Anterior cingulate cortex (tissue), 58 donors: ENCODE measurements around the gene G2E3.
"Not testable (repeated sequence)": the region's sequence is repeated elsewhere in the genome, so short reads cannot be mapped to it uniquely, and the experiment has no call there.

Source experiments
- DNase-seq, 58 donors: peaks; one replicate each; lab custom pipeline; 2025; lab: John Stamatoyannopoulos, UW

G2E3 gene

DNA sequence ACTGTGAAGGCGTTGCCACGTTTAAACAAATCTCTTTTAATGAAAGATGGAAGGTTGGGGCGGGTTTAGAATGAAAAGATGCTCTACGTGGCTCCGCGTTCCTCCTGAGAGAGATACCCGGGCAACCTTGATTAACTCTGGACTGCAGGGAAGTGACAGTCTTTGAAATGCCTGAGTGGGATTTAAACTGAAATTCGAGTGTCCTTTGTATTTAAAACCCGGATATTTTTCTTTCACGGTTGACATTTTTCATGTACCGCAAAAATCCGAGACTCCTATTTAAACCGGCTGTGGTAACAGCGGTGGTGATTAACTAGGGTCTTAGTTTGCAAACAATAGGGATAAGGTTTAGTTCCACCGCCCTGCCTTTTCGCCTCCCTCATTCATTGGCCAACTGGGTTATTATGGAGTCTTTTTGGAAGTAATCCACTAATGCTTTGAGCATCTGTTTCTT lies 707 bp downstream of the G2E3 start:
- peak in 3 of 58 donors; percentile 7 to 21 (median 9) for DNase-seq

GRCh38 chr14:30560581-30560980 lies 1.6 kb downstream of the G2E3 start:
- no peak for DNase-seq

DNA sequence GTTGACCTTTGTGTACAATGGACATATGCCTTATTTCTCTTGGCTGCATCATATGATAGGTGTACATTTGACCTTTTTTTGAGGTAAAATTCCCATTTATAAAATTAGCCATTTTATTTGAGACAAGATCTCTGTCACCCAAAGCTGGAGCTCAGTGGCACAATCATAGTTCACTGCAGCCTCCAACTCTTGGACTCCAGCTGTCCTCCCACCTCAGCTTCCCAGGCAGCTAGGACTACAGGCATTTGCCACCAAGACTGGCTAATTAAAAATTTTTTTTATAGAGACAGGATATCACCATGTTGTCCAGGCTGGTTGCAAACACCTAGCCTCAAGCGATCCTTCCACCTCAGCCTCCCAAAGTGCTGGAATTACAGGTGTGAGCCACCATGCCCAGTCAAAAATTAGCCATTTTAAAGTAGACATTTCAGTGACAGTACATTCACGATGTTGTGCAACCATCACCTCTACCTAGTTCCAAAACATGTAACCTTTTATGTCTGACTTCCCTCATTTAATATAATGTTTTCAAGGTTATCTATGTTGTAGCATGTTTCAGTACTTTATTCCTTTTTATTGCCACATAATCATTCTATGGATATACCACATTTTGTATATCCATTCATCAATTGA lies 5.4 kb downstream of the G2E3 start:
- DNase-seq, result no peak

- no peak for DNase-seq
Measured at GRCh38 chr14:30564868-30565248, 5.9 kb downstream of the G2E3 start.

GRCh38 chr14:30569216-30569902 lies 10.4 kb downstream of the G2E3 start:
- DNase-seq, result no peak

DNA sequence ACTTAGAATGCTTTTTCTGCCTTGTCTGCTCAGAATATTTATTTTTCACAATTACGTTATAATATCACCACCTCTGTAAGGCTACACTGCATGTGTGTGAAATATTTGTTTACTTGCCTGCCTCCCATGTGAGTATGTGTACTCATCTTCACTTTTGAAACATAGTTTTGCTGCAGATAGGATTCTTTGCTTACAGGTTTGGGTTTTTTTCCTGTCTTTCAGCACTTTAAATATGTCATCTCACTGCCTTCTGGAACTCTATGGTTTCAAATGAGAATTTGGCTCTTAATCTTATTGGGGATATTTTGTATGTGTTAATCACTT lies 10.9 kb downstream of the G2E3 start:
- no peak for DNase-seq

DNA sequence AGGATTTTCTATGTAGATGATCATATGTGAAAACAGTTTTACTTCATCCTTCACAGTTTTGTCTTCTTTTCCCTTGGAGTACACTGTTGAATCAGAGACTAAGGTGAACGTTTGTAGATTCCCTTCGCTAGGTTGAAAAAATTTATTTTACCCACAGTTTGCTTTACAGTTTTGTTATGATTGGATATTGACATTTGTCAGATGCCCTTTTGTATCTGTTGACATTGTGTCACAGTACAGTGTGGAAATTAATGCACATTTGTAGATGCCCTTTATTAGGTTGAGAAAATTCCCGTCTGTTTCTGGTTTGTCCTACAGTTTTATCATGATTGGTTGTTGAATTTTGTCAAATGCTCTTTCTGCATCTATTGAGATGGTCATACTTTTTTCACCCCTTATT lies 13.3 kb downstream of the G2E3 start:
- DNase-seq, result no peak

DNA sequence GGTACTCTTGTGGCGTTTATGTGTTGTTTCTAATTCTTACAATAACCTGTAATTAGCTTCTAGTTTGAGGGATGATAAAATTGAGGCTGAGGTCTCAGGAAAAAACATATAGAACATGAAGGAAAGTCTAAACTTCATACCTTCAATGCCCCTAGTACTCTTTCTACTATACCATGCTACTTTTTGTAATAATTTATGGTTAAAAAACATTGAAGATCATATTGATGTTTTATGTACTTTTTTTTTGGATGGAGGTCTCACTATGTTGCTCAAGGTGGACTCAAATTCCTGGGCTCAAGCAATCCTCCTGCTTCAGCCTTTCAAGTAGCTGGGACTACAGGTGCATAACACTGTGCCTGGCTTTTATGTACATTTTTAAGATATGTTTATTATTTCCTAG lies 13.8 kb downstream of the G2E3 start:
- no peak for DNase-seq

- no peak for DNase-seq
Measured at GRCh38 chr14:30573226-30573814, 14.4 kb downstream of the G2E3 start.

GRCh38 chr14:30573966-30574365 lies 15.0 kb downstream of the G2E3 start:
- DNase-seq, result no peak

- DNase-seq, result not testable (repeated sequence)
Measured at GRCh38 chr14:30574777-30575176, 15.8 kb downstream of the G2E3 start.

DNA sequence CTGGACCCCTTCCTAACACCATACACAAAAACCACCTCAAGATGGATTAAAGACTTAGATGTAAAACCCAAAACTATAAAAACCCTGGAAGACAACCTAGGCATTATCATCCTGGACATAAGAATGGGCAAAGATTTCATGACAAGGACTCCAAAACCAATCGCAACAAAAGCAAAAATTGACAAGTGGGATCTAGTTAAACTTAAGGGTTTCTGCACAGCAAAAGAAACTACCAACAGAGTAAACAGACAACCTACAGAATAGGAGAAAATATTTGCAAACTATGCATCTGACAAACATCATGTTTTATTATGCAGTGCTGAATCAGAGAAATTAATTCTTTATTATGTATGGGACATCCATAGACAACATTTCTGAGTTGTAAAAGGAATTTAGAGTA lies 17.4 kb downstream of the G2E3 start:
- DNase-seq, result not testable (repeated sequence)

GRCh38 chr14:30580616-30581282 lies 21.8 kb downstream of the G2E3 start:
- DNase-seq, result no peak

DNA sequence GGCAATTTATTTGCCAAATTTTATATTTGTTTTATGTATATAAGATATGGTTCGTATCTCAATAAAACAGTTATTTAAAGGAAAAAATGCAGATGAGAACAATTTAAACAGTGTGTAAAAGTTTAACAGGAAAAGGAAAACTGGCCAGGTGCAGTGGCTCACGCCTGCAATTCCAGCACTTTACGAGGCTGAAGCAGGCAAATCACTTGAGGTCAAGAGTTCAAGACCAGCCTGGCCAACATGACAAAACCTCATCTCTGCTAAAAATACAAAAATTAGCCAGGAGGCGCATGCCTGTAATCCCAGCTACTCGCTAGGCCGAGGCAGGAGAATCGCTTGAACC lies 22.3 kb downstream of the G2E3 start:
- no peak for DNase-seq

- DNase-seq, result no peak
Measured at GRCh38 chr14:30582376-30582775, 23.4 kb downstream of the G2E3 start.

DNA sequence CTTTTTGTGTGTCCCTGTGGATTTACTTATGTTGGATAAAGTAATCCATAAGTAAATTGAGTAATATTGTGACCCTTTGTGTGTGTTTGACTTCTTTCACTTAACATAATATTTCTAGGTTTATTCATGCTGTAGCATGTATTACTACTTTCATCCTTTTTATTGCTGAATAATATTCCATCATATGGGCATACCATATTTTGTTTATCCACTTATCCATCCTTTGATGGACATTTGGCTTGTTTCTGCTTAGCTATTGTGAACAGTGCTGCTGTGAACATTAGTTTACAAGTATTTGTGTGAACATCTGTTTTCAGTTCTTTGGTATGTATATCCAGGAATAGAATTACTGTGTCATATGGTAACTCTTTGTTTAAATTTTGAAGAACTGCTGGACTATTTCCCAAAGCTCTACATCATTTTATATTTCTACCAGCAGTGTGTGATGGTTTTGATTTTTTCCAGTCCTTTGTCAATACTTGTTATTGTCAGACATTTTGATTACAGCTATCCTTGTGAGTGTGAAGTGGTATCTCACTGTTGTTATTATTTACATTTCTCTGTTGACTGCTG lies 25.2 kb downstream of the G2E3 start:
- no peak for DNase-seq

DNA sequence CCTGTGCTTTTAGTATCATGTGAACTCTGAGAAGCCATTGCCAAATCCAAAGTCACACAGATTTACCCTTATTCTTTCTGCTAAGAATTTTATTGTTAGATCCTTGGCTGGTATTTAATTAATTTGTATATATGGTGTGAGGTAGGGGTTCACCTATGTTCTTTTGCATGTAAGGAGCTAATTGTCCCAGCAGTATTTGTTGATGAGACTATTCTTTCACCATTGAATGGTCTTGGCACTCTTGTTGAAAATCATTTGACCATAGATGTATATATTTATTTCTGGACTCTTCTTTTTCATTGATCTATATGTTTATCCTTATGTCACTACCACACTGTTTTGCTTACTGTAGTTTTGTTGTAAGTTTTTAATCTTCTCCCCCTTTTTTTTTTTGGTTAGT lies 26.2 kb downstream of the G2E3 start:
- no peak for DNase-seq

- DNase-seq, result no peak
Measured at GRCh38 chr14:30587141-30587540, 28.2 kb downstream of the G2E3 start.

GRCh38 chr14:30588873-30589272 lies 29.9 kb downstream of the G2E3 start:
- no peak for DNase-seq

DNA sequence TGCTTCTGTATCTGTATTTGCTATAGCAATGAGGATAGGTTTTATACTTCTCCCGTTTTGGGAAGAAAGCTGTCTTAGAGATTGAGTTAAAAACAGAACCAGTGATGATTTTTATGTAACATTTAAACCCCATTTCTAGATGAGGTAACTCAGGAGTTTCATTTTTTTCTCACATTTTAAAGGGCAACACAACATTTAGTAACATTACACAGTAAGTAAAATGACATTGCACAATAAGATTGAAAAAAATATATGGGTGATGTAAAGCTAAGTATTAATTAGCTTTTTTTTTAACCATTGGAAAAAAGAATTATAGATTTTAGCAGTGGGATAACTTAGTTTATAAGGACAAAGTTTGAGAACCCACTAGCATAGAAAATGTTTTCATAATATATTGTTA lies 38.0 kb downstream of the G2E3 start:
- no peak for DNase-seq

- no peak for DNase-seq
Measured at GRCh38 chr14:30597504-30597903, 38.5 kb downstream of the G2E3 start.
